Endothelial cell of umbilical vein (primary cell): ENCODE data around the gene KCNRG.

Experiments used
- EZH2 ChIP-seq: IDR thresholded peaks from 2 replicates; pipeline ENCODE4 v1.6.1; 2012; ENCODE audit warnings: borderline replicate concordance, low read depth, mild to moderate bottlenecking, moderate library complexity, low read length, inconsistent platforms; ENCODE audit not compliant: severe bottlenecking
- JUN ChIP-seq: IDR thresholded peaks from 2 replicates; pipeline ENCODE4 v1.6.1; 2011; ENCODE audit warnings: borderline replicate concordance, low read depth; ENCODE audit not compliant: insufficient read length, insufficient read depth
- MYC ChIP-seq: IDR thresholded peaks from one replicate; pipeline ENCODE4 v1.6.1; 2011; ENCODE audit warnings: mild to moderate bottlenecking, low read depth, low read length
- POLR2A ChIP-seq: IDR thresholded peaks from 2 replicates; pipeline ENCODE4 v1.6.1; 2012; ENCODE audit warnings: low read depth, mild to moderate bottlenecking, control low read depth, low read length
- TF ChIP-seq, protein P1 (sequence below): IDR thresholded peaks from 2 replicates; pipeline ENCODE4 v1.6.1; 2011; ENCODE audit not compliant: insufficient read depth, insufficient read length
- TF ChIP-seq, protein P2 (sequence below), 2 donors: IDR thresholded peaks; 1 replicate in 1 of 2; 2 replicates in 1 of 2; pipeline ENCODE4 v1.5.1; 2011; ENCODE audit warnings: low read length in 2 of 2, mild to moderate bottlenecking in 2 of 2, moderate library complexity in 2 of 2, control low read depth in 1 of 2, inconsistent platforms in 1 of 2, low read depth in 1 of 2; ENCODE audit not compliant: insufficient read depth in 1 of 2; ENCODE audit errors: extremely low read depth in 1 of 2

DNA sequence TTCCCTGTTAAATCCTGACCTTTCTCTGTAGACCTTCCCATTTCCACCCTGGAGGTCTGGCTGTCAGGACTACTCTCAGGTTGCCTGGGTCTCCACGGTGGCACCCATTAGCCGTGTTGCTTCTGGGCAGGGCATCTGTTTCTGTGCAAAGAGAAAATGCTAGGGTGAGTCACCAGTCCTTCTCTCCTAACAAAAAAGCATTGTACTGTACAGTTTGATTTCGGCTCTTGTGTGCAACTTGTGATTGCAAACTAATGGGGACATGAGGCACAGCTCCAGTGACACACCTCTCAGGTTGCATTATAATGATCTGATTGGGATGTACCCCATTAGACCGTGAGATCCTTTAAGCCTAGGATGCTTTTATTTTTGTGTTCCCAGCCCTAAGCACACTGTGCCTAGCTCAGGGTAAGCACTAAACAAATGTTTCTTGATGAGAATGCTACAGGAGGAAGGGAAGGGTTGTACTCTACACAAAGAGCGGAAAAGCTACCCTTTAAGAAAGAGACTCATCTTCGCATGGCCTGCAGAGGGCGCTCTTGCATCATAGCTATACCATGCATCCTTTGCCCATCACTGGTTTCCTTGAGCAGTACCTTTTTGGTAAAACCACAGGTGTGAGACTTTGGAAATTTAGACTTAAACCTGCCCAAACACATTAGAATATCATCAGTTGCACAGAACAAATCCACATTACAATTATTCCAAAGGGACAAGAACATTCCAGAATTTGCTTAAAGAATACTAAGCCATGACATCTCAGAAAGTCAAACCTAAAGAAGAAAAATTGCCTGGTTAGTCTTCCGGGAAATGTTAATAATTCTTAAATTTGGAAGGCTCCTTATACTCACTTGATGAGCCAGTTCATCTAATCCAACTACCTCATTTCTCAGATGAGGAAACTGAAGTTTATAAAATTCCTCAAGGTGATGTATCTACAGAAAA, 38.7 kb upstream of the KCNRG start:
- TF ChIP-seq, protein P1, sequence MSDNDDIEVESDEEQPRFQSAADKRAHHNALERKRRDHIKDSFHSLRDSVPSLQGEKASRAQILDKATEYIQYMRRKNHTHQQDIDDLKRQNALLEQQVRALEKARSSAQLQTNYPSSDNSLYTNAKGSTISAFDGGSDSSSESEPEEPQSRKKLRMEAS, result no peak
- TF ChIP-seq POLR2A (no peak), MYC (no peak), EZH2 (no peak), JUN (no peak)
- TF ChIP-seq, protein P2, sequence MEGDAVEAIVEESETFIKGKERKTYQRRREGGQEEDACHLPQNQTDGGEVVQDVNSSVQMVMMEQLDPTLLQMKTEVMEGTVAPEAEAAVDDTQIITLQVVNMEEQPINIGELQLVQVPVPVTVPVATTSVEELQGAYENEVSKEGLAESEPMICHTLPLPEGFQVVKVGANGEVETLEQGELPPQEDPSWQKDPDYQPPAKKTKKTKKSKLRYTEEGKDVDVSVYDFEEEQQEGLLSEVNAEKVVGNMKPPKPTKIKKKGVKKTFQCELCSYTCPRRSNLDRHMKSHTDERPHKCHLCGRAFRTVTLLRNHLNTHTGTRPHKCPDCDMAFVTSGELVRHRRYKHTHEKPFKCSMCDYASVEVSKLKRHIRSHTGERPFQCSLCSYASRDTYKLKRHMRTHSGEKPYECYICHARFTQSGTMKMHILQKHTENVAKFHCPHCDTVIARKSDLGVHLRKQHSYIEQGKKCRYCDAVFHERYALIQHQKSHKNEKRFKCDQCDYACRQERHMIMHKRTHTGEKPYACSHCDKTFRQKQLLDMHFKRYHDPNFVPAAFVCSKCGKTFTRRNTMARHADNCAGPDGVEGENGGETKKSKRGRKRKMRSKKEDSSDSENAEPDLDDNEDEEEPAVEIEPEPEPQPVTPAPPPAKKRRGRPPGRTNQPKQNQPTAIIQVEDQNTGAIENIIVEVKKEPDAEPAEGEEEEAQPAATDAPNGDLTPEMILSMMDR (IDR thresholded peaks at IDR 0.05; ENCODE audit: extremely low read depth in 1 of 2, insufficient read depth in 1 of 2, low read depth in 1 of 2, low read length in 2 of 2), result peak; percentile 88 to 90
